A172 (cell line): ENCODE results near the gene SORCS2. TPM values are rescaled to one million over a fixed set of nuclear protein-coding genes. Genes with fewer than 3 reads are reported as not detected.
A peak's percentile ranks its signal among the peaks of the same experiment; 100 is the strongest.
"Not testable (repeated sequence)": the region's sequence is repeated elsewhere in the genome, so short reads cannot be mapped to it uniquely, and the experiment has no call there.

Experiments
- DNase-seq: peaks from one replicate; pipeline ENCODE4 v3.0.0-alpha.2; 2015; ENCODE audit warnings: low spot score
- total RNA-seq: library from RNA; depleted of rRNA; stranded (reverse); fragments of >200 nt; shearing (Covaris generic); gene quantifications from 2 replicates; pipeline ENCODE4 v1.2.3, GENCODE V29; 2014

SORCS2 gene
- total RNA-seq, 1 experiment from 2014 or later, result 0.78 TPM

DNA sequence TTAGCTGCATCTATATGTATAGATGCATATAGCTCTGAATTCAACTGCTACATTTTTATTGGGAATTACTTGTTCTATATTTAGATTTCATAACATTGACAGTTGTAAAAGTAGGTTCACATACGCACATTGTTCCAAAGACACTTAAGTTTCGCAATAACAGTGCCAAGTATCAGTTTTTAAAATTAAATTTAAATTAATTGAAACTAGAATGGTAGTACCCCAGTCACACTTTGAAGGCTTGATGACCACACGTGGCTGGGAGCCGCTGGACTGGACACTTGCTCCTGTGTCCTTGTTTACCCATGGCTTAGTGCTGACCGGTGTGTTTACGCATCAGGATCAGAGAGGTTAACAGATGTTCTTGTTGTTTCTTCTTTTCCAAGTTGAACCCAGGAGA, 383.1 kb downstream of the SORCS2 start:
- DNase-seq, result no peak

DNA sequence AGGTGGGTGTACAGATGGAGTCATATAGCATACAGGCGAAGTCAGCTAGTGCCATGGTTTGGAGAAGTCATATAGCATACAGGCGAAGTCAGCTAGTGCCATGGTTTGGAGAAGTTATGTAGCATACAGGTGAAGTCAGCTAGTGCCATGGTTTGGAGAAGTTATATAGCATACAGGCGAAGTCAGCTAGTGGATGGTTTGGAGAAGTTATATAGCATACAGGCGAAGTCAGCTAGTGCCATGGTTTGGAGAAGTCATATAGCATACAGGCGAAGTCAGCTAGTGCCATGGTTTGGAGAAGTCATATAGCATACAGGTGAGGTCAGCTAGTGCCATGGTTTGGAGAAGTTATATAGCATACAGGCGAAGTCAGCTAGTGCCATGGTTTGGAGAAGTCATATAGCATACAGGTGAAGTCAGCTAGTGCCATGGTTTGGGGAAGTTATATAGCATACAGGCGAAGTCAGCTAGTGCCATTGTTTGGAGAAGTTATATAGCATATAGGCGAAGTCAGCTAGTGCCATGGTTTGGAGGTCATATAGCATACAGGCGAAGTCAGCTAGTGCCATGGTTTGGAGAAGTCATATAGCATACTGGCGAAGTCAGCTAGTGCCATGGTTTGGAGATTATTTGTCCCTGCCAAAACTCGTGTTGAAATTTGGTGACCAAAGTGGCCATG, 385.2 kb downstream of the SORCS2 start:
- DNase-seq, result not testable (repeated sequence)

DNA sequence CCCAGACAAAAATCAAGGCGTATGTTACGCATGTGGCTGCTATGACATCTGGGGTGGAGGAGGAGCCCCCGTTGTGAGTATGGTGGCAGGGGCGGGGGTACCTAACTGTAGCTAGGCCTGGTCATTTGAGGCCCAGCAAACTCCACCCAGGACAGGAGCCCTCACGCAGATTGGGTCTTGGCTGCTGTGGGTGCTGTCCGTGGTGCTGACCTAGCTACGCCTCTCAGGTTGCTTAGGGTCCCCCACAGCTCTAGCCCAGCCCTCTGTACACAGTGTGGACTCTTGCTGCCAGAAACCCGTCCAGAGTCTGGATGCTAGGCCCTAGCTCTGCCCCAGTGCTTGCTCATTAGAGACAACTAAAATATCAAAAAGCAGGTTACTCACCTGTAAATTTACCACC, 389.1 kb downstream of the SORCS2 start:
- DNase-seq, result peak; percentile 7

DNA sequence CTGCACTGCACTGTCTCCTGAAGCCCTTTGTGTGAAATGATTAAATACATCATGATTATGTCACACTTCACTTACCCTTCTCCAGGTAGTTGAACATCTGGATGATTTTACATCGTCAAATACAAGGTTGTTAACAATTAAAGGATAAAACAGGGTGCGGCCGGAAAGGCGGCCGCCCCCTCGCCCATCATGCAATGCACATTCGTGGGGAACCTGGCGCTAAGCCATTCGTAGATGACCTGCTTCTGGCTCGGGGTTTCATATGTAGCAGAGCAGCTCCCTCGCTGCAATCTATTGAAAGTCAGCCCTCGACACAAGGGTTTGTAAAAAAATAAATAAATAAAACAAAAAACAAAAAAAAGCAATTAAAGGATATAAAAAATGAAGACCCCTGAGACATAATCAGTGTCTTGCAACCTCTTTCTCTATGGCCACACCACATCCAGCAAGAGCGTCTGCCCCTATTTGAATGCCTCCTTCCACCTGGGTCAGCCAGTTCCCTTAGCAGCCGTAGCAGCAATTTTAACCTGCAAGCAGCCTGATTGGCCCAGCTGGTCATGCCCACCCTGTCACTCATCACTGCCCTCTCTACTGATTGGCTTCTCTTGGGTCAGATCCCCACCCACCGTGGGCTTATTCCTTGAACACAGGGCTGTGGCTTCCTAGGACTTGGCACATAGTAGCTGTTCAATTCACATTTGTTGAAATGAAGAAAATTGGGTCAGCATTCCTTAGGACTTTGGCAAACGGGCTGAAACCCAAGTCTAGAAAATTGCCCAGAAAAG, 390.2 kb downstream of the SORCS2 start:
- no peak for DNase-seq

DNA sequence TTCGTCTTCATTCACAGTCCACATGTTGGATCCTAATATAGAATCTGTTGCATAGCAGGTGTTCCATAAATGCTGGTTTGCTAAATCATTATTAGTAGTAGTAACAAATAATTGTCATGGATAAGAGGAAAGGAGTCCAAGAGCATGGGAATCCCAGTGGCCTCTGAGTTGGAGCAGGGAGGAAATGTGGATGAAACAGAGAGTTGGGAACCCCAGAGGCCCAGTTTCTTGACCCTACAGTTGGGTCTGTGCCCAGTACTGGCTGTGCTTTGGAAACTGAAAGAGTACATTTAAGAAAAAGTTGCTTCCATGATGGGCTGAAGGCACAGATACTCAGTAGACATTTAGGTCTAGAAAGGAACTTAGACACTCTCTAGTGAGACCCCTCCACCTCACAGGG, 391.8 kb downstream of the SORCS2 start:
- no peak for DNase-seq

DNA sequence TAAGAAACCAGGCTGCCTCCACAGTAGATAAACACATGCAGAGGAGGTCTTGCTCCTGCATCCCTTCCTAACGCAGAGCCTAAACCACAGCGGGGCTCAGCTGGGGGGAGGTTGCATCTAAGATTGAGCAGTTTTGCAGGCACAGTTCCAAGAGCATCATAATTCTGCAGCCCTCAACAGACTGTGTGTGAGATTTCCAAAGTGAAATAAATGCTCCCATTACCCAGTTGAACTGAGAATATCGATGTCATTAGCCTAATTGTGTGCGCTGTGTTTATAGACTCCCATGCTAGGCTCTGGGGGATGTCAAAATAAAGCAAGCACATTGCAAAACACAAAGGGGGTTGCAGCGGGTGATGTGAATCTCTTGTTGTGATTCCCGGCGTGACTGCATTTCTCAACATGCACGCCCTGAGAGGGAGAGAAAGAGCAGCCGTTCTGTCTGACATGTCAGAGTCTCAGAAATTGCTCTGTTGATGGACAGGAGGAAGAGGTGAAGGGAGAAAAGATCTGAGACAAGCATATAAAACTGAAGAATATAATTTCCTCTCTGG, 392.3 kb downstream of the SORCS2 start:
- no peak for DNase-seq

DNA sequence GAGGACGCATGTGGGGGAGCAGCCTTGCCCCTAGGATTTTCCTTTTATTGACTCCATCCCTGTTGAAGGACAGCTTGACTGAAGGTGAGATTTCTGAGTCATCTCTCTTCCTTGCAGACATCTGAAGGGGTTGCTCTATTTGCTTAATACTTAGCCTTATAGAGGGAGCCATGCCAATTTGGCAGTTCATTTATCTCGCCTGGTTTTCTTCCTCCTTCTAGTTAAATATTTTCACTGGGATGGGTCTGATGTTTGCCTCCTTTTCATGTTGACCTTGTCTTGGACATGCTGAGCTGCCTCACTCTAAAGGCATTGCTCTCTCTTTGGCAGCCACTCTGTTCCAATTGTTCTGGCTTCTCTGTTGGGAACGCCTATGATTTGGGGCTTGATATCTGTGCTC, 393.4 kb downstream of the SORCS2 start:
- DNase-seq, result no peak

DNA sequence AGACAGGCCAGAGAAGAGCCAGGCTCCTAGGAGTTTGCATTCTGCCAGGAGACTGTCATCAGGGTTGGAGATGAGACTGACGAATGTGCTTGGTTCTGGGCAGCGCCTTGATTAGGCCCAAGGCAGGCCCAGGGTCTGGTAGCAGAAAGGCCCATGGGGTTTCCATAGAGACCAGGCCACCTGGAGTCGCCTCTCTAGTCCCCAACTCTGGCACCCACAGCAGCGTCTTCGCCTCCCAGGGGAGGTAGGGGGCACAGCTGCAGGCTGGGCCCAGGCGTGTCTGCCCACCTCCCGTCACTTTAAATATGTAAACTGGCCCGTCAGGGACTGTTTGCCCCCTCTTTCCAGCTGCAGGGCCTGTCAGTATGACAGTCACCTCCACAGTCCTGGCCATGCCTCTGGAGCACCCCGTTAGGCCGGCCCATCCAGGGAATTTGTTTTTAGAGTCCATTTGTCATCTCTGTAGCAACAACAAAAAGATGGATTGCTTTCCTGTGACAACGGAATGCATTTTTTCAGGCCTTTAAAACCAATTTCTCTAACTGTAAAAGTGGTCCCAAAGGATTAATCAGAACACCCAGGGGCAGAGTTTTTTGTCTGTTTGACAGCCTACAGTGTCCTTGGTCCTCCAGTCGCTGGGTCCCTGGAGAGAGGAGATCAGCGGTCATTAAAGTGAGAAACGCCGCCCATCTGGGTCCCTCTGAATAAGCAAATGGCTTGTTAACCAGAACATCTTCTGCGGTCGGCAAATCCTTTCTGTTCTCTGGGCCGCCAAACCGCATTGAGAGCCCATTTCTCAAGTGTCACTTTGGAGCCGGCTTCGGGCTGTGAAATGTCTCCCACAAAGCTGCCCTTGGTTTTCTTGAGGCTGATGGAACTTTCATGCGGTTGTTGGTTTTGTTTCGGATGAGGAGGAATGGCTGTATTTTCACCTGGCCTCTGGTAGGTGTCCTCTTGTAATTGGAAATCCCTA, 395.4 kb downstream of the SORCS2 start:
- DNase-seq, result no peak

DNA sequence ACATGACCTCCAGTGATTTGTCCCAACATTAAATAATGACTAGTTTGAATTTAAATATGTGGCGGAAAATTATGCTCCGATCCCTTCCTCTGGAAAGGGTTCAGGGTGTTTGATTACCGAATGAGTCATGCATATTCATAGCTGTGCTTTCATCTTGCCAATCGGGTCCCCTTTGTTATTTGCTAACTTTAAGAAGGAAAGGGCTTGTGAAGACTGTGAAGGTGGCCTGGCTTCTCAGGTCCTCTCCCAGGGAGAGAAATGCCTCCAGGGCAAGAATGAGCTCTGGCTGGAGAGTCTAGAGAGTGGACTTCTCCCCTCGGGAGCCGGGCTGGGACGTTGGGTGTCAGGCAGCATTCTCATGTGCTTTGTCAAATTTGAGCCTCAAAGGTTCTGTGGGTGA, 397.9 kb downstream of the SORCS2 start:
- no peak for DNase-seq

DNA sequence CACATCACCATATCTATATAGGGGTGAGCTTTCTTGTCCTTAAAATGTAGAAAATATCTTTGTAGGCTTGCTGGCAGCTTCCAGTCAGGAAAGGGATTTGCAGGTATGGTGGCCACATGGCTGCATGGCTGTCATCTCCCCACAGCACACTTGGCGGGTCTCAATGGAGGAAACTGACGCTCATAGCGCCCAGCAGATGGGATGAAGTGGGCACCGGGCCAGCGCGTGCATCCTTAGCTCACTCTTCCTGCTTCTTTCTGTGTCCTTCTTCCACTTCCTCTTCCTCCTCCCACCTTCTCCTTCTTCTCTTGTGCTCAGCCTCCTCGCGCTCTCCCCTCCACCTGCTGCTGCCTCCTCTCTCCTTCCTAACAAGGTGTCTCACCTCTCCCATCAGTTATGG, 398.6 kb downstream of the SORCS2 start:
- no peak for DNase-seq

DNA sequence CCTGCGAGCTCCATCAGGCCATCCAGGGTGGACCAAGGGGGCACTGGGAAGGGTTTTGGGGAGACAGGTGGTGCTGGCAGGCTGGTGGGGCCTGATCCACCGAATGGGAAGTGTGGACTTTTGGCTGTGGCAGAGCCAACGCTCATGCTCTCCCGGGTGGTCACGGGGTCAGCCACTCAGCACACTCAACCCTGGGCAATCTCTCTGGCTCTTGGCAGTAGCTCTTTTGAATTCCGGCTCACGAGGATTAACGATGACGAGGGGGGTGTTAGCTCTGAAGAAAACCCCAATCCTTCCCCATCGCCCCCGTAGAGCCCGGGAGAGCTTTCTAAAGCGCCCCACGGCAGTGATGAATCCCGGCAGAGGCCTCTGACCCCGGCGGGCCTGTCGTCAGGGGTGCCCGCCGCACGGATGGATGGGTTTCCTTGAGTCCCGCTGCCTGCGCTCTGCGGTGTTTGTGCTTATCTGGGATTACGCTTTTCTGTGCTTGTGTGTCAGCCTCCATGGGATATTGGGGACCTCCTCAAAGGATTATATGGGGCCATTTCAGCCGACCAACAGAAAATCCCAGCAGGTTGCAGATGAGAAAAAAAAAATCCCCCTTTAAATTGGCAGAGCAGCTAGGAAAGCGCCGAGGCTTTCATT, 399.2 kb downstream of the SORCS2 start:
- DNase-seq, result no peak

DNA sequence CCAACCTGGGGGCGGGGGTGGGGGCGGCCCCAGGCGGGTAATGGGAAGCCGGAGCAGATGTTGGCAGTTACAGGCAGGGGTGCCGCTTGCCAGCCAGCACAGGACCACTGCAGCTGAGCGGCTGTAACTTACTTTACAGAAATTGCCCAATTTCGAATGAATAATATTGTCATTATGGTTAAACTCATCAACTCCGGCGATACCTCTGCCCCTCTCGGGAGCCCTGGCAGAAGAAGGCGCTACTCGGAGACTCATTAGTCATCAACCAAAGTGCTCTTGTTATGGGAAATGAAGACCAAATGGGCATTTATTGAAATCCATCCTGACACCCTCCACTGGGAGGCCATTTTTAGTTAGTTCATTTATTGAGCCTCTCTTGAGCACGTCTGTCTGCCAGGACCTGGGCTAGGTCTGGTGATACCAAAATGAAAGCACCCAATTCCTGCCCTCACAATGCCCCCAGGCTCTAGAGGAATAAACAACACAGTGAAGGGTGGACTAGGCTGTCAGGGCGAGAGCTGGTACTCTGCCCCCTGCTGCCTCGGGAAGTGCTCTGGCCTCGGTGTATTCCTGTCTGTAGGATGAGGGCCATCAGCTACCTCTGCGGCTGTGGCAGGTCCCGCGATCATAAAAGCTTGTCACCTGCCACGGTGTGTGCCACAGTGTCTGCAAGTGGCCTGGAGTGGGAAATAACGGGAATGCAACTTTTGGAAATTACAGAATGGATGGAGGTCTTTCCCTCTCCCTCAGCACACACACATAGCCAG, 401.5 kb downstream of the SORCS2 start:
- DNase-seq, result no peak

DNA sequence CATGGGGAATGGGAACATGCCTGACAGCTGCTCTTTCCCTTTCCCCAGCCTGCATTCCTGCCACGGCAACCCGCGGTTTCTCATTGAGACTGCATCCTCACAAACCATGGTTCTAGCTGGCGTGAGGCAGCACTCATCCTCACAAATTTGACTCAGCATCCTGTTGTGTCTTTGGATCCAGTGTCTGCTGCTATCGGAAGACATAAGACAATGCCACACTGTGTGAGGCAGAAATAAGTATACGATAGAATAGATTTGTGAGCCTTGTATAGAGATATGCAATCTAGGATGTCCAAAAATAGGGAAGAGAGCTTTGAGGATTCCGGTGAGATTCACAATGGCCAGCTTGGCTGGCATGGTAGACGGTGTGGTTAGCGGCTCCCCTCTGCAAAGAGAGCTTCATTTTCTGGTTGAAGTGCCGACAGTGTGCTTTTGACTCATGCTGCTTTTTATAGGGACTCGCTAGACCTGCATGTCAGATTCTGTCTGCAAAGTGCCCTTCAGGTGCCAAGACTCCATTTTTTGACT, 403.7 kb downstream of the SORCS2 start:
- DNase-seq, result peak; percentile 34

DNA sequence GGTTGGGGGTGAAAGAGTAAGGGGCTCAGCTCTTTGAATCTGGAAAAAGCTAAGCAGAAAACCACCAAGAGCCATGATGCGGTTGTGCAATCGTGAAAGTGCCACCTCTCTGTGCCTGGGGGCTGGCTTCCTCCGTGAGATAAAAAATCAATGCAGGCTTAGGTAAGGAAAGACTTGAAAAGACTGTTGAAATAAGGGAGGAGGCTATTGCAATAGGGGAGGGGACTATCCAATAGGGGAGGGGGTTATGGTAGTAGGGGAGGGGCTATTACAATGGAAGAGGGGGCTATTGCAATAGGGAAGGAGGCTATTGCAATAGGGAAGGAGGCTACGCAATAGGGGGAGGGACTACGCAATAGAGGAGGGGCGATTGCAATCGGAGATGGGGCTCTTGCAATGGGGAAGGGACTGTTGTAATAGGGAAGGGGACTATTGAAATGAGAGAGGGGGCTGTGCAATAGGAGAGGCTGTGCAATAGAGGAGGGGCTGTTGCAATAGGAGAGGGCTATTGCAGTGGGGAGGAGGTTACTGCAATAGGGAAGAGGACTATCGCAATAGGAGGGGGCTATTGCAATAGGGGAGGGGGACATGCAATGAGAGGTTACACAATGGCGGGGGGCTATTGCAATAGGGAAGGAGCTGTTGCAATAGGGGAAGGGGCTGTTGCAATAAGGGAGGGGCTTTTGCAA, 404.7 kb downstream of the SORCS2 start:
- no peak for DNase-seq

DNA sequence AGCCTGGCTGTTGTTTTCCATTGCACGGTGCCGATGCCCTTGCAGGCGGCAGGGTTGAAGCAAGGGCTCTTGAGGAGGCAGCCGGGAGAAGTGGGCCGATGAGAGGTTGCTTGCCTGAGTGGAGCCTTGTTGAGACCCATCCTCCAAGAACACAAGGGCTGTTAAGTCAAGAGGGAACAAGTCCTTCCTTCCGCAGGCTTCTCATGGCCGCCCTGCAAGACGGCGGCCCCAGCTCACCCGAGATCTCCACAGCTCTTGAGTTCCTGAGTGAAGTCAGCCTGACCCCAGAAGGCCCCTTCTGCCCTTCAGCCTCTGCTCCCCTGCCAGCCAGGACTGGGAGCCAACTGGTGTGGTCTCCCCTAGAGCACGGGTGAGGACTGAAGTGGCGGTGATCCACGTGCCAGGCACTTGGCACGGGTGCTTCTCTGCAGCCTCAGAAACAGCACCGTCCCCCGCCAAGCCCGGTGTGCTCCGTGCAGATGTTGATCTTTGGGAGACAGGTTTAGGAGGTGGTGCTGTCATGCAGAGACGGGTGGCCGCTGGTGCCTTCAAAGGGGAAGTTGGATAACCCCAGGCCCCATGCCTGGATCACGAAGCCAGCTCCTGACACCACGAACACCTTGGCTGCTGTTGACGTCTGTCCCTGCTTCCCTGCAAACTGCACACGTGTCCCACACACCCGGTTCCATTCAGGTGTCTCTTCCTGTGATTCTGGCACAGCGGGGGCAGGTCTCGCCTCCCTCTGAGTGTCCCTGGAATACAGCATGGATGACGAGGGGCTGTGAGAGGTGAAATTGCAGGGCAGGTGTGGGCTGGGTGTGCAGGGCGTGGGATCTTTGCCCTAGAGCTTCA, 406.8 kb downstream of the SORCS2 start:
- DNase-seq, result no peak

DNA sequence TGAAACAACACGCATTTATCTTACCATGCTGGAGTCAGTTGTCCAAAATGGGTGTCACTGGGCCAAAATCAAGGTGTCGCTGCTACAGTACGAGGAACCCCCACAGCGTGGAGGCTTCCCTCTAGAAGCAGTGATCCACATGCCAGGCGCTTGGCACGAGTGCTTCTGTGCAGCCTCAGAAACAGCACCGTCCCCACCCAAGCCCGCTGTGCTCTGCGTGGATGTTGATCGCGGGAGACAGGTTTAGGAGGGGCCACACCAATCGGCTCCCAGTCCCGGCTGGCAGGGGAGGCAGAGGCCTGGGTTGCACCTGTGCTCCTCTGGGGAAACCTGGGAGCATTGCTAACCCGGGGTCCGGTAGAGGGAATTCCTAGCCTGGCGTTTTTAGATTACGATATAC, 407.9 kb downstream of the SORCS2 start:
- DNase-seq, result no peak

DNA sequence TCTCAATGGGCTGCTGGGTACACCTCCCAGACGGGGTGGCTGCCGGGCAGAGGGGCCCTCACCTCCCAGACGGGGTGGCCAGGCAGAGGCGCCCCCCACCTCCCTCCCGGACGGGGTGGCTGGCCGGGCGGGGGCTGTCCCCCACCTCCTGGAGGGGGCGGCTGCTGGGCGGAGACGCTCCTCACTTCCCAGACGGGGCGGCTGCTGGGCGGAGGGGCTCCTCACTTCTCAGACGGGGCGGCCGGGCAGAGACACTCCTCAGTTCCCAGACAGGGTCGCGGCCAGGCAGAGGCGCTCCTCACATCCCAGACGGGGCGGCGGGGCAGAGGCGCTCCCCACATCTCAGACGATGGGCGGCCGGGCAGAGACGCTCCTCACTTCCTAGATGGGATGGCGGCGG, 409.8 kb downstream of the SORCS2 start:
- not testable (repeated sequence) for DNase-seq

DNA sequence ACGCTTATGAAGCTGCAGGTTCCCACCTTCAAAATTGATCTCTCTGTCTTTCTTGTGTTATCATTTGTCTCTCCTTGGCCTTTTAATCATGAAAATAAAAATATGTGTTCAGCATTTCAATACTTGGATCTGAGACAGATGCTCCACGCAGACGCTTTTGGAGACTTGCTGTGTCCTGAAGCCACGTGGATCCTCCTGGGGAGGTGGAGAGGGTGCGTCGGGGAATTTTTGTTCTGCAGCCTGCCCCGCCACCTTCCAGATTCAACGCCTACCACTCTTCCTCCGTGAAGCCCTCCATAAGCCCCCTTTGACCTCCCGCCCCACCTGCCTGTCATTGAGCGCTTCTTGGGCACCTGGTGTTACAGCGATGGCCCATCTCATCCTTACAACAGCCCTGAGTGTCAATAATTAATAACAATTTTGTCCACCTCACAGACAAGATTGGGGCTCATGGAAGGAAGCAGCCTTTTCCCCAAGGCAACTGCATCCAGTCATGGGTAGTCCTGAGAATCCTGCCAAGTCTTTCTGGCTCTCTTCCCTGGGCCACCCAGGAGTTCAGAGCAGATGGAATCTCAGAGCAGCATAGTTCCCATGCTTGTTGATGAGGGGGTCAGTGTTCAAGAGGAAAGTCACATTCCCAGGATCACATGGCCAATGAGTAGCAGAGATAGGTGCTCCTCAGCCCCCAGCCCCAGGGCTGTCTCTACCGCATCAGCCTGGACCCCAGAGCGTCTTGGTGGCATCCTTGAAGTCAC, 415.0 kb downstream of the SORCS2 start:
- no peak for DNase-seq
